Gastrocnemius medialis (tissue), 4 donors: ENCODE measurements around the gene MAPK13. TPM values are rescaled to one million over a fixed set of nuclear protein-coding genes. Genes with fewer than 3 reads are reported as not detected.

Source experiments
- ATAC-seq, 2 donors: fragments of 150-250 bp; one replicate each; pipeline ENCODE4 v1.9.1; 2016
- DNase-seq, 2 donors: peaks; one replicate each; pipeline ENCODE4 v3.0.0-alpha.2; 2019
- H3K27ac ChIP-seq, 4 donors: fragments of 200-600 bp; sonication (generic); 1 replicate in 1 of 4; 2 replicates in 3 of 4; pipeline ENCODE4 v1.5.1; 2016 to 2018; ENCODE audit warnings: mild to moderate bottlenecking in 2 of 4, moderate library complexity in 1 of 4
- H3K27me3 ChIP-seq, 3 donors: fragments of 200-600 bp; sonication (generic) in 2 of 3; 1 replicate in 1 of 3; 2 replicates in 2 of 3; pipeline versions ENCODE4 v1.5.1 to v1.6.0; 2016 to 2019; ENCODE audit warnings: mild to moderate bottlenecking in 1 of 3, moderate library complexity in 1 of 3
- H3K36me3 ChIP-seq, 2 donors: fragments of 200-600 bp; sonication (generic) in 1 of 2; one replicate each; pipeline ENCODE4 v1.5.1; 2017 to 2018
- H3K4me1 ChIP-seq, 2 donors: fragments of 200-600 bp; sonication (generic) in 1 of 2; one replicate each; pipeline ENCODE4 v1.5.1; 2016 to 2017; ENCODE audit warnings: mild to moderate bottlenecking in 2 of 2
- H3K4me3 ChIP-seq, 4 donors: fragments of 200-600 bp; sonication (generic) in 3 of 4; 1 replicate in 1 of 4; 2 replicates in 3 of 4; pipeline ENCODE4 v1.5.1; 2016 to 2019; ENCODE audit warnings: mild to moderate bottlenecking in 2 of 4
- H3K9me3 ChIP-seq, 3 donors: fragments of 200-600 bp; sonication (generic) in 2 of 3; 1 replicate in 1 of 3; 2 replicates in 2 of 3; pipeline ENCODE4 v1.5.1; 2016 to 2019
- CTCF ChIP-seq, 5 experiments: fragments of 450-650 bp in 3 of 5; fragments of 200-600 bp in 2 of 5; sonication (generic) in 2 of 5; IDR thresholded peaks in 4 of 5; conservative IDR thresholded peaks in 1 of 5; 1 replicate in 4 of 5; 2 replicates in 1 of 5; pipeline ENCODE4 v1.5.1; 2016 to 2019; ENCODE audit warnings: antibody characterized with exemption in 5 of 5, mild to moderate bottlenecking in 3 of 5, moderate library complexity in 3 of 5
- POLR2A ChIP-seq, 2 donors: fragments of 450-650 bp; IDR thresholded peaks; one replicate each; pipeline ENCODE4 v1.6.1; 2017; ENCODE audit warnings: antibody characterized with exemption in 2 of 2, mild to moderate bottlenecking in 2 of 2, moderate library complexity in 2 of 2
- in situ Hi-C, 4 donors: fragments of 200-750 bp; cut with MboI; loops; one replicate each; pipeline versions ENCODE4 v1.15.0 to v1.8.0; 2017; ENCODE audit warnings: low sequenced_read_pairs in 4 of 4
- intact Hi-C: fragments of 100-400 bp; cut with DNase I; formaldehyde crosslinking; loops from one replicate; pipeline ENCODE4 v1.15.1; 2023; ENCODE audit warnings: low total_unique reads
- total RNA-seq, 4 donors: library from RNA; depleted of rRNA; stranded (reverse); fragments of >200 nt; gene quantifications; one replicate each; pipeline versions ENCODE4 v1.1.0 to v1.2.3, GENCODE V29; 2016

The MAPK13 gene
- total RNA-seq, 4 donors from 2014 or later = 0.29 to 0.82 (median 0.64) TPM

GRCh38 chr6:36187446-36187845 is 57.1 kb downstream of the MAPK13 start:
- ATAC-seq (no peak), DNase-seq (no peak)
- Histone ChIP-seq H3K36me3 (no peaks in the 10 kb centered on the region), H3K27me3 (no peaks in the 10 kb centered on the region), H3K4me1 (no peaks in the 10 kb centered on the region), H3K9me3 (no peaks in the 10 kb centered on the region), H3K27ac (no peak overlapping the region), H3K4me3 (no peak overlapping the region)
- in situ Hi-C loops (loop anchor here in 1 of 4 donors (10.0 kb wide), 1 partner anchor 53 kb away; the partner anchor contains the start of gene MAPK13), intact Hi-C loops (no loop called here)
- TF ChIP-seq CTCF (IDR thresholded peaks at IDR 0.05 in 4 of 5, conservative IDR thresholded peaks at IDR 0.05 in 1 of 5) (no peak), POLR2A (IDR thresholded peaks at IDR 0.05) (no peak)

Other genes with a start within 250 kb of the MAPK13 start
- 100 to 1,000 TPM in 1 of 4 donors, 10 to 100 TPM in 3; 38.2 to 104 (median 56.7) TPM for gene SRPK1, start 209.4 kb upstream of the MAPK13 start, total RNA-seq
- under 1 TPM in 1 of 4 donors, not detected in 3; 0.11 TPM for gene SLC26A8, start 105.9 kb upstream of the MAPK13 start, total RNA-seq
- gene MAPK14, start 102.7 kb upstream of the MAPK13 start, total RNA-seq = 10 to 100 TPM; 37.6 to 42.4 (median 40.2) TPM
- 10 to 100 TPM; 14.9 to 35.5 (median 28.2) TPM for gene BRPF3, start 66.2 kb downstream of the MAPK13 start, total RNA-seq
- gene PNPLA1, start 139.5 kb downstream of the MAPK13 start, total RNA-seq = not detected
- not detected for gene BNIP5, start 206.4 kb downstream of the MAPK13 start, total RNA-seq